MG63 (cell line): ENCODE data around the gene COL27A1. TPM values are rescaled to one million over a fixed set of nuclear protein-coding genes. Genes with fewer than 3 reads are reported as not detected.
"Not testable (repeated sequence)": the region's sequence is repeated elsewhere in the genome, so short reads cannot be mapped to it uniquely, and the experiment has no call there.

Experiments
- DNase-seq: peaks from one replicate; pipeline ENCODE4 v3.0.0-alpha.2; 2020
- H3K27me3 ChIP-seq: fragments of 250-450 bp; sonication (Bioruptor Pico); 2 replicates; pipeline ENCODE4 v1.5.1; 2020; ENCODE audit warnings: mild to moderate bottlenecking, moderate library complexity
- H3K36me3 ChIP-seq: fragments of 250-450 bp; sonication (Bioruptor Pico); 2 replicates; pipeline ENCODE4 v1.5.1; 2020; ENCODE audit warnings: mild to moderate bottlenecking, moderate library complexity
- H3K4me3 ChIP-seq: fragments of 250-450 bp; sonication (Bioruptor Pico); 2 replicates; pipeline ENCODE4 v1.5.1; 2020; ENCODE audit warnings: mild to moderate bottlenecking, moderate library complexity
- H3K9me3 ChIP-seq: fragments of 250-450 bp; sonication (Bioruptor Pico); 2 replicates; pipeline ENCODE4 v1.5.1; 2020; ENCODE audit warnings: mild to moderate bottlenecking, moderate library complexity
- total RNA-seq: library from RNA; depleted of rRNA; stranded (reverse); fragments of >200 nt; shearing (Covaris generic); gene quantifications from 2 replicates; pipeline ENCODE4 v1.2.3, GENCODE V29; 2014; ENCODE audit warnings: low replicate concordance

The COL27A1 gene
- total RNA-seq, 1 experiment from 2014 or later, result 1.3 TPM

DNA sequence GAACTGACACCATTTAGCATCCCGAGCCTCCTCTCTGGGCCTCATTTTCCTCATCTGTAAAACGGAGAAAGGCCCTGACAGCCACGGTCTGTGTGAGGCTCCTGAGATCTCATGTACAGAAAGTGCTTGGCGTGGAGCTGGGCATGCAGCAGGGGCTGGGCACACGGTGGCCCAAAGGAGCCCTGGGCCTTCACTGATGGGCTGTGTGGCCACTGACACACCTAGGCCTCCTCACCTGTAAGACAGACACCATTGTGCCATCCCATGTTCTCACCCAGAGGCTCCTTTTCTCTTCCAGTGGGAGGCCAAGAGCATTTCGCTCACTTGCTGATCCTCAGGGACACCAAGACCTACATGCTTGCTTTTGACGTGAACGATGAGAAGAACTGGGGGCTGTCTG, 169.2 kb downstream of the COL27A1 start:
- Histone ChIP-seq H3K9me3 (no peaks in the 10 kb centered on the region), H3K36me3 (no peaks in the 10 kb centered on the region), H3K4me3 (no peak overlapping the region), H3K27me3 (no peaks in the 10 kb centered on the region)
- no peak for DNase-seq

DNA sequence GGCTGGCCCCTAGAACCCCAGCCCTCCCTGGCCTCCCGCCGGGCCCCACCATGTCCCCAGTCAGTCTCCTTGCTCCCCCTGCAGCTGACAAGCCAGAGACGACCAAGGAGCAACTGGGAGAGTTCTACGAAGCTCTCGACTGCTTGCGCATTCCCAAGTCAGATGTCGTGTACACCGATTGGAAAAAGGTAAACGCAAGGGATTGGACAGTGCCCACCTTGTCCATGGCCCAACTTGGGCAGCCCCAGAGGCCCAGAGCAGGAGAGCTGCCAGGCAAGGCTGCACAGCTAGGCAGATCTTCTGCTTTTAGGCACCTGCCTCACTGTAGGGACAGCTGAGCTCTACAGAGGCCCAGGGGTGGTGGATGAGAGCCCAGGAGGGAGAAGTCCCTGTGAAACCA, 169.6 kb downstream of the COL27A1 start:
- H3K4me3 ChIP-seq, H3K27me3 ChIP-seq, H3K36me3 ChIP-seq, DNase-seq, H3K9me3 ChIP-seq: not testable (repeated sequence)

DNA sequence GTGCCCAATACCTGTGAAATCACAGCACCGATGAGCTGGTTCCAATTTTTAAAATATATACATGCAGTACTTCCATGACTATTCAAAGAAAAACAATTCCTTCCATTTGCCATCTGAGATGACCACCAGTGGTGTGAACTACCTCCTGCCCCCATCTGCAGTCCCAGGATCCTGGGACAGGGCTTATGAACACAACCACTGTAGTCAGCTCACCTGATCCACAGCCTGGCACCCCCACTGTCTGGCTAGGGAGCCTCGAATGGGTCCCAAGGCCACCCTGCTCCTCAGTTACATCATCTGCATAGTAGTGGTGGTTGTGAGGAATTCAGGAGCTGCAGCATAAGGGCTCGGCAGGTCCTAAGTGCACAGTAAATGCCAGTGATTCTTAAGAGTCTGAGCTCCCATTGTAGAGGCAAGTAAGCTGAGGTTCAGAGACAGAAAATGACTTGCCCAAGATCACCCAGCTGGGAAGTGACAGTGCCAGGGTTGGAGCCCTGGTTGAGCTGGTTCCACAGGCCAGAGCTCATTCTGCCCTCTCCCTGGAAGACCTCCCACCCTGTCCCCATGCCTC, 170.4 kb downstream of the COL27A1 start:
- not testable (repeated sequence) for H3K36me3 ChIP-seq, H3K4me3 ChIP-seq

DNA sequence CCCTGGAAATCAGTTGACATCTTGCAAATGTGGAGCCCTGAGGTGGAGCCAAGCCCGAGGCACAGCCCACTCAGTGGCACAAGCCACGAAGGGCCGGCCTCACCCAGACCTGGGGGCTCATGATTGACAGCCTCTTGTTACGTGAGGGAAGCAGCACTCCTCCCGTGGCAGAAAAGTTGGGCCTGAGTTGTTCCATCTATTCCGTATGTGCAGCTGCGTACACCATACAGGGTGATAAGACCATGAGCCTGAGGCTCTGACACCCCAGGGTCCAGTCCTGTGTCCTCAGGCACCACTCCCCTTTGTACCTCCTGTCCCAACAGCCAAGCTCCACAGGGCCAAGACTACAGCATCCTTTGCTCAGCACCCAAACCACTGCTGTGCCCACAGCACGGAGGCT, 172.4 kb downstream of the COL27A1 start:
- H3K9me3 ChIP-seq, result no peaks in the 10 kb centered on the region
- no peak overlapping the region for H3K4me3 ChIP-seq
- DNase-seq, result no peak
- H3K36me3 ChIP-seq, result no peaks in the 10 kb centered on the region
- H3K27me3 ChIP-seq, result no peaks in the 10 kb centered on the region

More for the DNA sequence above, 170.4 kb downstream of the COL27A1 start:
- DNase-seq, H3K27me3 ChIP-seq, H3K9me3 ChIP-seq: not testable (repeated sequence)

DNA sequence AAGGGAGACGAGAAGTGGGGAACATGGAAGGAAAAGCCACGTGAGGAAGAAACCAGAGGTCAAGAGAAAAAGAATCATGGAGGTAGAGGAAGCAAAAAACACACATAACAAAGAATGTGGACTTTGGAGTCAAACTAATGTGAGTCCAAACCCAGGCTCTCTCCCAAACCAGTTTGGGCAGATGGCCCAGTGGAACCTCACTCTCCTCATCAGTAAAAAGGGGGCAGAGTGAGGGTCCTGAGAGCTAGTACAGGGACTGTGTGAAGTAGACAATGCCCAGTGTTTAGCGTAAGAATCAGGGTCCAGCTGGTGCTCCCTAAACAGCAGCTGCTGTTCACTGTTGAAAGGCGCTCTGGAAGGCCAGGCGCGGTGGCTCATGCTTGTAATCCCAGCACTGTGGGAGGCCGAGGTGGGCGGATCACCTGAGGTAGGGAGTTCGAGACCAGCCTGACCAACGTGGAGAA, 173.1 kb downstream of the COL27A1 start:
- H3K27me3 ChIP-seq, H3K36me3 ChIP-seq, H3K9me3 ChIP-seq, DNase-seq, H3K4me3 ChIP-seq: not testable (repeated sequence)

DNA sequence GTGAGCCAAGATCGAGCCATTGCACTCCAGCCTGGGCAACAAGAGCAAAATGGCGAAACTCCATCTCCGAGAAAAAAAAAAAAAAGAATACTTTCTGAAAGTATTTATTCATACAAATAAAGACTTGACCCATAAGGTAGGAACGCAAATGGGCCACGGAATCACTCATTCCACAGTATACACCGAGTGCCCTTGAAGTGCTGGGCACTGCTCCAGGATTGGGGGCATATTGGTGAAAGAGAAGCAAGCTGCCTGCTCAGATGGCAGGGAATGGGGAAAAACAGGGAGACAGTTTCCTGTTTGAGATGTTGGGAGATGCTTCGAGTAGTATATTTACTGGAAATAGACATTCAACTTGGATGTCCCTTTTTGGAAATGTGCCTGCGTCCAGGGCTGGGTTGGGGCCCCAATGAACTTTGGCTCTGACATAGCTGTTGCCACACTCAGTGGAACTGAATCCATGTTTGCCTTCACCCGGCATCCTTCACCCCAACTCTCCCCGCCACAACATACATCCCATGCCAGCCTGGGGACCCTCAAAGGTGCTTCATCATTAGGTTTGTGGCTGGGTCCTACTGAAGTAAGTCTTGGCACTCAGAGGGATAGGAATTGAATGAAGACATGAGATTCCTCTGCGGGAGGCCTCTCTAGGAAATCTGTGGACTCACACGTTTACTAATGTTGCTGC, 173.7 kb downstream of the COL27A1 start:
- H3K36me3 ChIP-seq, DNase-seq, H3K9me3 ChIP-seq, H3K27me3 ChIP-seq, H3K4me3 ChIP-seq: not testable (repeated sequence)

DNA sequence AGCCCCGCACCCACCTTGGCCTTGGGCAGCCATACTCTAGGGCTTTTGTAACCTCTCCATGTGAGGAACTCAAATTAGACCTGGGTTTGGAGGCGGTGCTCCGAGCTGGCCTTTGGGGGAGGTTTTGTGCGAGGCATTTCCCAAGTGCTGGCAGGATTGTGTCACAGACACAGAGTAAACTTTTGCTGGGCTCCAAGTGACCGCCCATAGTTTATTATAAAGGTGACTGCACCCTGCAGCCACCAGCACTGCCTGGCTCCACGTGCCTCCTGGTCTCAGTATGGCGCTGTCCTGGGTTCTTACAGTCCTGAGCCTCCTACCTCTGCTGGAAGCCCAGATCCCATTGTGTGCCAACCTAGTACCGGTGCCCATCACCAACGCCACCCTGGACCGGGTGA, 174.3 kb downstream of the COL27A1 start, which contains the start of gene ORM2:
TSS of gene ORM2 (plus strand) at position 245 of the 398 bp plus-strand sequence. CDS start at position 281, 36 bp downstream.
- not testable (repeated sequence) for H3K4me3 ChIP-seq, H3K27me3 ChIP-seq, DNase-seq, H3K36me3 ChIP-seq, H3K9me3 ChIP-seq

DNA sequence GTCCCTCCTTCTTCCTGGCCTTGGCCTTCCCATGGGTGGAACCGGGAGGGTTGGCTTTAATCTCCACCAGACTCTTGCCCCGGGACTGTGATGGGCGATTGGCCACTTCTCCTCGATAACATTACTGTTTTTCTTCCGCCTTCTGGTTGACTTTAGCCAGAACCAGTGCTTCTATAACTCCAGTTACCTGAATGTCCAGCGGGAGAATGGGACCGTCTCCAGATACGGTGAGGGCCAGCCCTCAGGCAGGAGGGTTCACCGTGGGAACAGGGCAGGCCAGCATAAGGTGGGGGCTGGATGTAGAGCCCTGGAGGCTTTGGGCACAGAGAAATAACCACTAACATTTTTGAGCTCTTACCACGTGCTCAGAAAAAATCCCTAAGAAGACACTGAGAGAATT, 175.3 kb downstream of the COL27A1 start:
- no peak overlapping the region for H3K4me3 ChIP-seq
- no peaks in the 10 kb centered on the region for H3K9me3 ChIP-seq
- H3K36me3 ChIP-seq, result no peaks in the 10 kb centered on the region
- H3K27me3 ChIP-seq, result no peaks in the 10 kb centered on the region
- no peak for DNase-seq

DNA sequence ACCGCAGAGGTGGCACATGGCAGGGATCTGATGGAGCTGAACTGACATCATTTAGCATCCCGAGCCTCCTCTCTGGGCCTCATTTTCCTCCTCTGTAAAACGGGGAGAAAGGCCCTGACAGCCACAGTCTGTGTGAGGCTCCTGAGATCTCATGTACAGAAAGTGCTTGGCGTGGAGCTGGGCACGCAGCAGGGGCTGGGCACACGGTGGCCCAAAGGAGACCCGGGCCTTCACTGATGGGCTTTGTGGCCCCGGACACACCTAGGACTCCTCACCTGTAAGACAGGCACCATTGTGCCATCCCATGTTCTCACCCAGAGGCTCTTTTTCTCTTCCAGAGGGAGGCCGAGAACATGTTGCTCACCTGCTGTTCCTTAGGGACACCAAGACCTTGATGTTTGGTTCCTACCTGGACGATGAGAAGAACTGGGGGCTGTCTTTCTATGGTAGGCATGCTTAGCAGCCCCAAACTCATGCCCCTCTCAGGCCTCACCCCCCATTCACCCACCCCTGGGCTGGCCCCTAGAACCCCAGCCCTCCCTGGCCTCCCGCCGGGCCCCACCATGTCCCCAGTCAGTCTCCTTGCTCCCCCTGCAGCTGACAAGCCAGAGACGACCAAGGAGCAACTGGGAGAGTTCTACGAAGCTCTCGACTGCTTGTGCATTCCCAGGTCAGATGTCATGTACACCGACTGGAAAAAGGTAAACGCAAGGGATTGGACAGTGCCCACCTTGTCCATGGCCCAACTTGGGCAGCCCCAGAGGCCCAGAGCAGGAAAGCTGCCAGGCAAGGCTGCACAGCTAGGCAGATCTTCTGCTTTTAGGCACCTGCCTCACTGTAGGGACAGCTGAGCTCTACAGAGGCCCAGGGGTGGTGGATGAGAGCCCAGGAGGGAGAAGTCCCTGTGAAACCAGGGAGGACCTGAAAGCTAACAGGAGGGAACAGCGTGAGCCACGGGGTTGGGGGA, 176.2 kb downstream of the COL27A1 start:
- not testable (repeated sequence) for H3K4me3 ChIP-seq, H3K9me3 ChIP-seq, H3K36me3 ChIP-seq, H3K27me3 ChIP-seq, DNase-seq

DNA sequence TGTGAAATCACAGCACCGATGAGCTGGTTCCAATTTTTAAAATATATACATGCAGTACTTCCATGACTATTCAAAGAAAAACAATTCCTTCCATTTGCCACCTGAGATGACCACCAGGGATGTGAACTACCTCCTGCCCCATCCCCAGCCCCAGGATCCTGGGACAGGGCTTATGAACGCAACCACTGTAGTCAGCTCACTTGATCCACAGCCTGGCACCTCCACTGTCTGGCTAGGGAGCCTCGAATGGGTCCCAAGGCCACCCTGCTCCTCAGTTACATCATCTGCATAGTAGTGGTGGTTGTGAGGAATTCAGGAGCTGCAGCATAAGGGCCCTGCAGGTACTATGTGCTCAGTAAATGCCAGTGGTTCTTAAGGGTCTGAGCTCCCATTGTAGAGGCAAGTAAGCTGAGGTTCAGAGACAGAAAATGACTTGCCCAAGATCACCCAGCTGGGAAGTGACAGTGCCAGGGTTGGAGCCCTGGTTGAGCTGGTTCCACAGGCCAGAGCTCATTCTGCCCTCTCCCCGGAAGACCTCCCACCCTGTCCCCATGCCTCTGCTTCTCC, 177.2 kb downstream of the COL27A1 start:
- not testable (repeated sequence) for H3K36me3 ChIP-seq, H3K4me3 ChIP-seq, H3K27me3 ChIP-seq, DNase-seq, H3K9me3 ChIP-seq

DNA sequence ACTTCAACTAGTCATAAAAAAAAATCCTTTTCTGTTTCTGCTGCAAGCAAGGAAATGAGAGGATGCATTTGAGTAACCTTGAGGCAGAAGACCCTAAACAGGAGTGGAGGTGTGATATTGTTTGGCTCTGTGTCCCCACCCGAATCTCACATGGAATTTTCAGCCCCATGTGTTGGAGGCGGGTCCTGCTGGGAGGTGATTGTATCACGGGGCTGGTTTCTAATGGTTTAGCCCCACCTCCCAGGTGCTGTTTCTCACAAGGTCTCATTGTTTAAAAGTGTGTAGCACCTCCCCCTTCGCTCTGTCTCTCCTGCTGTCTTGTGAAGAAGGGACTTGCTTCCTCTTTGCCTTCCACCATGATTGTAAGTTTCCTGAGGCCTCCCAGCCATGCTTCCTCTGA, 178.4 kb downstream of the COL27A1 start:
- H3K36me3 ChIP-seq, H3K27me3 ChIP-seq, H3K4me3 ChIP-seq, DNase-seq, H3K9me3 ChIP-seq: not testable (repeated sequence)

DNA sequence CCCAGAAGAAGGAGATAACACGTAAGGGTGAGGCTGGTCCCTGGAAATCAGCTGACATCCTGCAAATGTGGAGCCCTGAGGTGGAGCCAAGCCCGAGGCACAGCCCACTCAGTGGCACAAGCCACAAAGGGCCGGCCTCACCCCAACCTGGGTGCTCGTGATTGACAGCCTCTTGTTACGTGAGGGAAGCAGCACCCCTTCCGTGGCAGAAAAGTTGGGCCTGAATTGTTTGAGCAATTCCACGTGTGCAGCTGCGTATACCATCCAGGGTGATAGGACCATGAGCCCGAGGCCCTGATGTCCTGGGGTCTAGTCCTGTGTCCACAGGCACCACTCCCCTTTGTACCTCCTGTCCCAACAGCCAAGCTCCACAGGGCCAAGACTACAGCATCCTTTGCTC, 179.2 kb downstream of the COL27A1 start:
- DNase-seq, result no peak
- Histone ChIP-seq H3K9me3 (no peaks in the 10 kb centered on the region), H3K36me3 (no peaks in the 10 kb centered on the region), H3K27me3 (no peaks in the 10 kb centered on the region), H3K4me3 (no peak overlapping the region)

DNA sequence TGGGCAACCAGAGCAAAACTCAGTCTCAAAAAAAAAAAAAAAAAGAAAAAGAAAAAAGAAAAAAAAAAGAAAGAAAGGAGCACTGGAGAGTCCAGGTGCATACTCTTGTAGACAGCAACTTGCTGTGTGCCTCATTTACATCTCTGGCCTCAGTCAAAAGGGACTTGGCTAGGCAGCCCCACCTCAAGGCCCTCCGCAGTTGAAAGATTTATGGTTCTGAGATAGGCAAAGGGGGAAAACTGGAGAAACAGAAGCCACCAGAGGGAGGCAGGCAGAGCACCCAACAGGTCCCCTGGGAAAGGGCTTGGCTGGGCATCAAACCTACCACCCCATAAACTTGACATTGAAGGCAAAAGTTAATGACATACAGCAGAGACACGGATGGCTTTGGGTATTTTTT, 180.4 kb downstream of the COL27A1 start:
- Histone ChIP-seq H3K4me3 (no peak overlapping the region), H3K9me3 (no peaks in the 10 kb centered on the region), H3K36me3 (no peaks in the 10 kb centered on the region), H3K27me3 (no peaks in the 10 kb centered on the region)
- no peak for DNase-seq

DNA sequence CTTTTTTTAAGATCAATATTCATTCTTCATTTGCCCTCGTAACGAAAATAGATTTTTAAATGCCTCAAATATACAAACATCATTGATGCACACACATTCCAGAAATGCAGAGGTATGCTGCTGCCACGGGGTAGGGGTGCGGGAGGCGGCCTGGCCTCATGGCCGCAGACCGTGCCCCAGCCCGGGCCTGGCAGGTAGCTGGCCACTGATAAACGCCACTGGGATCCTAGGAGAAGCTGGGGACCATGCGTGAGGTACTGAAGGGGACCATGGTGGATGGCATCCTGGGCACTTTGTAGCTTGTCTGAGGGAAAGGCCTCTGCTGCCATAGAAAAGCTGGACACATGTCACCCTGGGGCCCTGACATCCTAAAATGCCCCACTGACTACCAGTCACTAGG, 180.8 kb downstream of the COL27A1 start:
- no peak for DNase-seq
- Histone ChIP-seq H3K9me3 (no peaks in the 10 kb centered on the region), H3K4me3 (no peak overlapping the region), H3K27me3 (no peaks in the 10 kb centered on the region), H3K36me3 (no peaks in the 10 kb centered on the region)

DNA sequence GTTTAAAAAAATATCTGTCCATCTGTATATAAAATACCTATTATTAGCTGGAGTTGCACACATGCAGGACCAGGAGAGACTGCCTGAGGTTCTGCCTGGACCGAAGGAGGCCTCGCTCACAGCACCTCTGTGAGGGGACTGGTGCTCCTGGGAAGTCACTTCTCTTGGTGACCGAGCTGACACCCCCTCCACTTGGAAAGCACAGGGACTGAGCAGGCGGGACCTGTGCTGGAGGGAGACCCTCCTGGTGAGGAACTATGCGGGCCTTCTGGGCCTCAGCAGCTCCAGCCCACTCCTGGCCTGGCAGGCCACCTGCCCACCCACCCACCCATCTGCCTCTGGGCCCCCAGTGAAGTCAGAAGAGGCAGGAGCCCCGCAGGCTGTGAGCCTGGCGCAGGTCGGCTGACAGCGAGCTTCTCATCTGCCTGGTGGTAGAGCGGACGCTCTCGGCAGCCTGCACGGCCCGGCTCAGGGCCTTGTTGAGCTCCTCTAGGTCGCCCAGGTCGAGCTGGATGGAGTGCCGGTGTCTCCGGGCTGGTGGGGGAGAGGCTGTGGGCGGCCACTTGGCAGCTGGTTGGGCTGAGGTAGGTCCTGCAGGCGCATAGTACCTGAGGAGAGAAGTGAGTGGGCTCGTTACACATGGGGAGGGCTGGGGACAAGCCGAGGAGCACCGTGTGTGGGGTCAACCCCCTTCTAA, 181.5 kb downstream of the COL27A1 start:
- Histone ChIP-seq H3K27me3 (no peaks in the 10 kb centered on the region), H3K4me3 (no peak overlapping the region), H3K9me3 (no peaks in the 10 kb centered on the region), H3K36me3 (no peaks in the 10 kb centered on the region)
- no peak for DNase-seq

DNA sequence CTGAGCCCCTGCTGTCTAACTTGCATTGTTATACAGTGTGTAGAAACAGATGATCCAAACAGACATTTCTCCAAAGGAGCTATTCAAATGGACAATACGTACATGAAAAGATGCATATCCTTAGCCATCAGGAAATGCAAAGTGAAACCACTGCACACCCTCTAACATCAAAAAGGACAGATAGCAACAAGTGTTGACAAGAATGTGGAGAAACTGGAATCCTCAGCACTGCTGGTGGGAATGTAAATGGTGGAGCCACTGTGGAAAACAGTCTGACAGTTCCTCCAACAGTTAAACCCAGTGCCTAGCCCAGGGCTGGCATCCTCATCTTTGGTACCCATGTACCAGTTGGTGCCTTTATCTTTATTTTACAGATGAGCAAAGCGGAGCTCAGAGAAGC, 182.8 kb downstream of the COL27A1 start:
- Histone ChIP-seq H3K36me3 (no peaks in the 10 kb centered on the region), H3K27me3 (no peaks in the 10 kb centered on the region), H3K4me3 (no peak overlapping the region), H3K9me3 (no peaks in the 10 kb centered on the region)
- DNase-seq, result no peak
